HFFc6 (cell line): ENCODE measurements around the gene ZNF467. TPM values are rescaled to one million over a fixed set of nuclear protein-coding genes. Genes with fewer than 3 reads are reported as not detected.
A peak's percentile ranks its signal among the peaks of the same experiment; 100 is the strongest.

Experiments used
- DNase-seq: peaks from one replicate; pipeline ENCODE4 v3.0.0-alpha.2; 2018
- H3K27ac Mint-ChIP-seq: 2 replicates; pipeline ENCODE4 v1.8.0; 2020; ENCODE audit warnings: mild to moderate bottlenecking, mixed read lengths
- H3K27me3 Mint-ChIP-seq: 2 replicates; pipeline ENCODE4 v1.8.0; 2021; ENCODE audit warnings: mild to moderate bottlenecking, moderate library complexity, mixed read lengths; ENCODE audit not compliant: insufficient read depth
- H3K36me3 Mint-ChIP-seq: 2 replicates; pipeline ENCODE4 v1.8.0; 2021; ENCODE audit warnings: low read depth, mixed read lengths
- H3K4me1 Mint-ChIP-seq: 2 replicates; pipeline ENCODE4 v1.8.0; 2020; ENCODE audit warnings: low read depth, mixed read lengths
- H3K4me3 Mint-ChIP-seq: 2 replicates; pipeline ENCODE4 v1.8.0; 2020; ENCODE audit warnings: mild to moderate bottlenecking, moderate library complexity, mixed read lengths
- H3K9me3 Mint-ChIP-seq: 2 replicates; pipeline ENCODE4 v1.8.0; 2020; ENCODE audit warnings: mild to moderate bottlenecking, mixed read lengths
- CTCF ChIP-seq: fragments of 200-600 bp; sonication (generic); IDR thresholded peaks from 2 replicates; pipeline ENCODE4 v1.5.0; 2021; ENCODE audit warnings: antibody characterized with exemption, mild to moderate bottlenecking
- total RNA-seq, 6 experiments: library from RNA; stranded (reverse); fragmentation: NEBNext Ultra II Directional; extraction: Animal tissue kit (Norgen Biotek cat#: 25700); gene quantifications; 2 replicates in 1 of 6; 3 replicates in 5 of 6; pipeline ENCODE4 v1.2.3, GENCODE V29; 2021

Gene ZNF467
- total RNA-seq, 6 experiments from 2014 or later, result 0.68 to 1.7 (median 1.0) TPM

- DNase-seq, result no peak
- Mint-ChIP-seq H3K9me3 (peaks cover 8% of the 10 kb centered on the region), H3K36me3 (peaks cover 10% of the 10 kb centered on the region), H3K4me3 (no peak overlapping the region), H3K27ac (no peak overlapping the region), H3K27me3 (no peaks in the 10 kb centered on the region; the same call in 1 of the 2 replicates), H3K4me1 (peaks cover 25% of the 10 kb centered on the region)
- TF ChIP-seq CTCF, result no peak
Observed at GRCh38 chr7:149720372-149721083, 52.9 kb downstream of the ZNF467 start.

- DNase-seq, result no peak
- no peak overlapping the region for H3K27ac Mint-ChIP-seq
- no peak overlapping the region for H3K4me3 Mint-ChIP-seq
- H3K27me3 Mint-ChIP-seq, result no peaks in the 10 kb centered on the region; the same call in 1 of the 2 replicates
- peaks cover 8% of the 10 kb centered on the region for H3K9me3 Mint-ChIP-seq
- peaks cover 30% of the 10 kb centered on the region for H3K4me1 Mint-ChIP-seq
- H3K36me3 Mint-ChIP-seq, result peaks cover 10% of the 10 kb centered on the region
- TF ChIP-seq CTCF, result no peak
Observed at GRCh38 chr7:149719912-149720335, 53.5 kb downstream of the ZNF467 start.

- no peak for TF ChIP-seq CTCF
- H3K4me1 Mint-ChIP-seq, result peaks cover 30% of the 10 kb centered on the region
- DNase-seq, result peak; percentile 12
- H3K9me3 Mint-ChIP-seq, result peaks cover 8% of the 10 kb centered on the region
- no peaks in the 10 kb centered on the region; the same call in 1 of the 2 replicates for H3K27me3 Mint-ChIP-seq
- no peak overlapping the region for H3K4me3 Mint-ChIP-seq
- H3K27ac Mint-ChIP-seq, result no peak overlapping the region
- H3K36me3 Mint-ChIP-seq, result peaks cover 10% of the 10 kb centered on the region
Observed at GRCh38 chr7:149719050-149719899, 54.1 kb downstream of the ZNF467 start.

GRCh38 chr7:149718730-149719049, 54.7 kb downstream of the ZNF467 start:
- Mint-ChIP-seq H3K27me3 (no peaks in the 10 kb centered on the region; the same call in 1 of the 2 replicates), H3K36me3 (peaks cover 10% of the 10 kb centered on the region), H3K4me3 (no peak overlapping the region), H3K9me3 (peaks cover 8% of the 10 kb centered on the region), H3K4me1 (peaks cover 30% of the 10 kb centered on the region), H3K27ac (no peak overlapping the region)
- no peak for TF ChIP-seq CTCF
- DNase-seq, result no peak

- DNase-seq, result no peak
- peaks cover 10% of the 10 kb centered on the region for H3K36me3 Mint-ChIP-seq
- no peaks in the 10 kb centered on the region; the same call in 1 of the 2 replicates for H3K27me3 Mint-ChIP-seq
- TF ChIP-seq CTCF, result no peak
- H3K9me3 Mint-ChIP-seq, result peaks cover 14% of the 10 kb centered on the region
- H3K4me1 Mint-ChIP-seq, result peaks cover 30% of the 10 kb centered on the region
- no peak overlapping the region for H3K4me3 Mint-ChIP-seq
- H3K27ac Mint-ChIP-seq, result no peak overlapping the region
Observed at GRCh38 chr7:149717481-149717880, 55.9 kb downstream of the ZNF467 start.
